H1 (cell line): Measurements from ENCODE around the gene TAF1L. TPM values are rescaled to one million over a fixed set of nuclear protein-coding genes. Genes with fewer than 3 reads are reported as not detected.

ENCODE experiments used
- polyA plus RNA-seq, 7 experiments: library from polyadenylated mRNA; depleted of rRNA in 3 of 7; stranded (reverse) in 5 of 7; unstranded in 2 of 7; fragments of >200 nt in 5 of 7; fragments of 200-250 nt in 2 of 7; gene quantifications; 1 replicate in 5 of 7; 2 replicates in 1 of 7; 4 replicates in 1 of 7; pipeline versions ENCODE4 v1.2.1 to v1.2.3, GENCODE V29; 2011 to 2013; ENCODE audit warnings: missing spikeins in 2 of 7, mixed read lengths in 2 of 7
- total RNA-seq: library from RNA; stranded (reverse); fragmentation: NEBNext Ultra II Directional; extraction: Animal tissue kit (Norgen Biotek cat#: 25700); gene quantifications from 2 replicates; pipeline ENCODE4 v1.2.1, GENCODE V29; 2021

TAF1L gene
- total and polyA plus RNA-seq, 2 of the 8 experiments (the other 6 are each of a cell fraction or from before 2014, with no cell fraction given), result not detected

Other genes starting within 250 kb of the TAF1L start
- gene RIGI, start 109.5 kb downstream of the TAF1L start, total RNA-seq, result 6.6 and 6.7 TPM in 2 replicates
- 1.5 and 3.1 TPM in 2 replicates for gene RIGI, start 109.5 kb downstream of the TAF1L start, polyA plus RNA-seq (2011; rRNA removed)
- 15.8 and 18.1 TPM in 2 replicates for gene SMIM27, start 83.3 kb downstream of the TAF1L start, total RNA-seq
- 3.6 and 4.3 TPM in 2 replicates for gene SMIM27, start 83.3 kb downstream of the TAF1L start, polyA plus RNA-seq (2011; rRNA removed)
- gene TOPORS, start 83.1 kb downstream of the TAF1L start, total RNA-seq, result 26.9 and 30.7 TPM in 2 replicates
- gene TOPORS, start 83.1 kb downstream of the TAF1L start, polyA plus RNA-seq (2011; rRNA removed), result 7.9 and 10.3 TPM in 2 replicates
- 61.4 and 62.5 TPM in 2 replicates for gene NDUFB6, start 62.5 kb downstream of the TAF1L start, total RNA-seq
- 43.6 and 55.8 TPM in 2 replicates for gene NDUFB6, start 62.5 kb downstream of the TAF1L start, polyA plus RNA-seq (2011; rRNA removed)
- 0.36 and 0.67 TPM in 2 replicates for gene TMEM215, start 147.9 kb upstream of the TAF1L start, total RNA-seq
- 0.27 and 0.33 TPM in 2 replicates for gene TMEM215, start 147.9 kb upstream of the TAF1L start, polyA plus RNA-seq (2011; rRNA removed)